OCI-LY3 (cell line): ENCODE results near the gene ADGRG2.

ENCODE experiments used
- H2AFZ ChIP-seq: fragments of 200-600, 300-600 bp; shearing (Covaris generic); 2 replicates; pipeline ENCODE4 v1.6.0; 2014; ENCODE audit warnings: antibody characterized with exemption, low read depth, low read length
- H3K27ac ChIP-seq: fragments of 200-600, 300-600 bp; sonication (generic); 2 replicates; pipeline ENCODE4 v1.5.1; 2014; ENCODE audit warnings: mild to moderate bottlenecking, low read length, moderate library complexity, mixed read lengths
- H3K27me3 ChIP-seq: fragments of 200-600, 300-600 bp; sonication (generic); 2 replicates; pipeline ENCODE4 v1.6.1; 2014; ENCODE audit warnings: low read depth, low read length, mixed read lengths
- H3K36me3 ChIP-seq: fragments of 200-600, 300-600 bp; sonication (generic); replicated peaks from 2 replicates; pipeline ENCODE3; 2014; ENCODE audit warnings: low read depth, low read length, mixed read lengths
- H3K4me1 ChIP-seq: fragments of 300-600, 200-600 bp; sonication (generic); 2 replicates; pipeline ENCODE4 v1.6.1; 2014; ENCODE audit warnings: low read length, mixed read lengths
- H3K4me2 ChIP-seq: fragments of 200-600, 300-600 bp; sonication (generic); 2 replicates; pipeline ENCODE4 v1.6.1; 2014; ENCODE audit warnings: low read length, mixed read lengths
- H3K4me3 ChIP-seq: fragments of 300-600, 200-600 bp; sonication (generic); 2 replicates; pipeline ENCODE4 v1.5.1; 2014; ENCODE audit warnings: antibody characterized with exemption, mild to moderate bottlenecking, low read length, moderate library complexity
- H3K79me2 ChIP-seq: fragments of 300-600, 200-600 bp; shearing (Covaris generic); 2 replicates; pipeline ENCODE4 v1.6.1; 2014; ENCODE audit warnings: mild to moderate bottlenecking, low read length, mixed read lengths
- H3K9ac ChIP-seq: fragments of 300-600, 200-600 bp; shearing (Covaris generic); 2 replicates; pipeline ENCODE4 v1.6.0; 2014; ENCODE audit warnings: mild to moderate bottlenecking, low read length, moderate library complexity
- H3K9me3 ChIP-seq: fragments of 200-600, 300-600 bp; shearing (Covaris generic); 2 replicates; pipeline ENCODE4 v1.6.1; 2014; ENCODE audit warnings: low read length, mixed read lengths; ENCODE audit not compliant: insufficient read depth
- H4K20me1 ChIP-seq: fragments of 200-600, 300-600 bp; sonication (generic); 2 replicates; pipeline ENCODE4 v1.6.1; 2016; ENCODE audit warnings: low read length, mixed read lengths; ENCODE audit not compliant: insufficient read depth
- EZH2phosphoT487 ChIP-seq: fragments of 200-600 bp; shearing (Covaris generic); IDR thresholded peaks from 2 replicates; pipeline ENCODE4 v1.6.1; 2018; ENCODE audit warnings: antibody characterized with exemption, mixed run types, low read depth
- TF ChIP-seq, protein P1 (sequence below): fragments of 200-600, 300-600 bp; sonication (generic); IDR thresholded peaks from 2 replicates; pipeline ENCODE4 v1.5.1; 2014; ENCODE audit warnings: antibody characterized with exemption, low read length, low read depth

ADGRG2 gene

DNA sequence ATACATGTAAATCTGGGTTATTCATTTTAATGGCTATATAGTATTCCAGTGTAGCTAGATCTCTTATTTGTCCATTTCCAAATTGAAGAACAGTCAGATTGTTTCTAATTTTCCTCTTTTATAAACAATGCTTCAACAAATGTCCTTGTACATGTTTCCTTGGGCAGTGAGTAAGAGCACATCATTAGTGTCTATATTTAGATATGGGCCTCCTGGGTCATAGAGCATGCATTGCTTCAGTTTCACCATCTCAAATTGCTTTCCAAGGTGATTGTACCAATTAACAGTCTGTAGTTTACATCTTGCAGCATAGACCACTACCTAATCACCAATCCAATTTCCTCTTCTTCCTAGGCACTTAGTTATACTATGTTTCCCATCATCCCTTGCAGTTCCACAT lies 151.8 kb downstream of the ADGRG2 start:
- no peaks in the 10 kb centered on the region for H3K27me3 ChIP-seq
- H3K4me2 ChIP-seq = no peak overlapping the region
- no peak overlapping the region for H2AFZ ChIP-seq
- H3K9me3 ChIP-seq = no peaks in the 10 kb centered on the region
- no peaks in the 10 kb centered on the region for H4K20me1 ChIP-seq
- H3K4me3 ChIP-seq = no peak overlapping the region
- H3K9ac ChIP-seq = no peak overlapping the region
- no peak overlapping the region for H3K27ac ChIP-seq
- TF ChIP-seq EZH2phosphoT487 = no peak
- TF ChIP-seq, protein P1, sequence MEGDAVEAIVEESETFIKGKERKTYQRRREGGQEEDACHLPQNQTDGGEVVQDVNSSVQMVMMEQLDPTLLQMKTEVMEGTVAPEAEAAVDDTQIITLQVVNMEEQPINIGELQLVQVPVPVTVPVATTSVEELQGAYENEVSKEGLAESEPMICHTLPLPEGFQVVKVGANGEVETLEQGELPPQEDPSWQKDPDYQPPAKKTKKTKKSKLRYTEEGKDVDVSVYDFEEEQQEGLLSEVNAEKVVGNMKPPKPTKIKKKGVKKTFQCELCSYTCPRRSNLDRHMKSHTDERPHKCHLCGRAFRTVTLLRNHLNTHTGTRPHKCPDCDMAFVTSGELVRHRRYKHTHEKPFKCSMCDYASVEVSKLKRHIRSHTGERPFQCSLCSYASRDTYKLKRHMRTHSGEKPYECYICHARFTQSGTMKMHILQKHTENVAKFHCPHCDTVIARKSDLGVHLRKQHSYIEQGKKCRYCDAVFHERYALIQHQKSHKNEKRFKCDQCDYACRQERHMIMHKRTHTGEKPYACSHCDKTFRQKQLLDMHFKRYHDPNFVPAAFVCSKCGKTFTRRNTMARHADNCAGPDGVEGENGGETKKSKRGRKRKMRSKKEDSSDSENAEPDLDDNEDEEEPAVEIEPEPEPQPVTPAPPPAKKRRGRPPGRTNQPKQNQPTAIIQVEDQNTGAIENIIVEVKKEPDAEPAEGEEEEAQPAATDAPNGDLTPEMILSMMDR = no peak
- H3K4me1 ChIP-seq = no peaks in the 10 kb centered on the region
- no peaks in the 10 kb centered on the region for H3K79me2 ChIP-seq
- H3K36me3 ChIP-seq = no peaks in the 10 kb centered on the region

GRCh38 chrX:18966624-18967023 lies 155.6 kb downstream of the ADGRG2 start:
- no peaks in the 10 kb centered on the region for H3K4me1 ChIP-seq
- H4K20me1 ChIP-seq = no peaks in the 10 kb centered on the region
- no peaks in the 10 kb centered on the region for H3K9me3 ChIP-seq
- H2AFZ ChIP-seq = no peak overlapping the region
- no peak overlapping the region for H3K4me2 ChIP-seq
- H3K79me2 ChIP-seq = no peaks in the 10 kb centered on the region
- H3K36me3 ChIP-seq = no peaks in the 10 kb centered on the region
- no peaks in the 10 kb centered on the region for H3K27me3 ChIP-seq
- H3K27ac ChIP-seq = no peak overlapping the region
- no peak overlapping the region for H3K4me3 ChIP-seq
- no peak overlapping the region for H3K9ac ChIP-seq
- TF ChIP-seq, protein P1 = no peak
- no peak for TF ChIP-seq EZH2phosphoT487

DNA sequence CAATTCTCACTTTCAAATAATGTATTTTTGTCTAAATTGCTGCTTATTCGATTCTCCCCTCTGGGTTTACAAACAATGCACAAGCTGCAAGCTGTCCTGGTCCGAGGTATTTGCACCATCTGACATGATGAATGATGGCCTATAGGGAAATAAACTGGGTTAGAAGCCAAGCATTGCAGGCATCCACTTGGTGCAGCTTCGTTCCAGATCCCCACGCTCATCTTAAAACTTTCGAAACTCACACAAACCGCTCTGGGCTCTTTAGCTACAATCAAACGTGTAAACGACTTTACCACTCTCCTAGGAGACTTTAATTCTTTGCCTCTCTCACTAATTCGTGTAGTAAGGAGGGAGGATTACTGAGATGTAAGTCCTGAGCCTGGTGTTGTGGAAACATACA lies 157.4 kb downstream of the ADGRG2 start:
- H3K9ac ChIP-seq = no peak overlapping the region
- H3K27ac ChIP-seq = no peak overlapping the region
- no peak overlapping the region for H3K4me2 ChIP-seq
- H3K4me1 ChIP-seq = no peaks in the 10 kb centered on the region
- H4K20me1 ChIP-seq = no peaks in the 10 kb centered on the region
- H3K27me3 ChIP-seq = no peaks in the 10 kb centered on the region
- TF ChIP-seq, protein P1 = no peak
- TF ChIP-seq EZH2phosphoT487 = no peak
- no peak overlapping the region for H3K4me3 ChIP-seq
- no peak overlapping the region for H2AFZ ChIP-seq
- no peaks in the 10 kb centered on the region for H3K36me3 ChIP-seq
- no peaks in the 10 kb centered on the region for H3K9me3 ChIP-seq
- H3K79me2 ChIP-seq = no peaks in the 10 kb centered on the region

DNA sequence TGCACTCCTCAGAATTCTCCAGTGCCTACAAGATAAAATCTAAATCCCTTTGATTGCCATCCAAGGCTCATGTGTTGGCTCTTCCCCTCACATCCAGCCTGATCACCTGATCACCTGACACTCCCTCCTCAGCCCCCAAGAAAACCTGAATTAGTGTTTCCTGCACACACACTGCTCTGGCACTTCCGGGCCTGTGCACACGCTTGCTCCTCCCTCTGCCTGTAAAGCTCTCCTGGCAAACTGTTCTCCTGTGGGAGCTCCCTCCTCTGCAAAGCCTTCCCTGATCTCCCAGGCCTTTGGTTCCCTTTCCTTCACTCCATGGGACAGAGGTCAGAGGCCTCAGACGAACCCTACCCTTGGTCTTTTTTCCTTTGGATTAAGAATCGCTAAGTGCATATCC lies 158.2 kb downstream of the ADGRG2 start:
- H3K9me3 ChIP-seq = no peaks in the 10 kb centered on the region
- no peaks in the 10 kb centered on the region for H3K36me3 ChIP-seq
- no peaks in the 10 kb centered on the region for H3K27me3 ChIP-seq
- no peak overlapping the region for H3K4me3 ChIP-seq
- H4K20me1 ChIP-seq = no peaks in the 10 kb centered on the region
- H3K27ac ChIP-seq = no peak overlapping the region
- H2AFZ ChIP-seq = no peak overlapping the region
- no peaks in the 10 kb centered on the region for H3K4me1 ChIP-seq
- H3K79me2 ChIP-seq = no peaks in the 10 kb centered on the region
- no peak overlapping the region for H3K9ac ChIP-seq
- no peak for TF ChIP-seq EZH2phosphoT487
- TF ChIP-seq, protein P1 = no peak
- no peak overlapping the region for H3K4me2 ChIP-seq
